ENCODE data around the gene GIN1. TPM values are rescaled to one million over a fixed set of nuclear protein-coding genes. Genes with fewer than 3 reads are reported as not detected.

Gene GIN1
- total RNA-seq, 2 experiments from 2014 or later, result 9.8 to 11.7 TPM

DNA sequence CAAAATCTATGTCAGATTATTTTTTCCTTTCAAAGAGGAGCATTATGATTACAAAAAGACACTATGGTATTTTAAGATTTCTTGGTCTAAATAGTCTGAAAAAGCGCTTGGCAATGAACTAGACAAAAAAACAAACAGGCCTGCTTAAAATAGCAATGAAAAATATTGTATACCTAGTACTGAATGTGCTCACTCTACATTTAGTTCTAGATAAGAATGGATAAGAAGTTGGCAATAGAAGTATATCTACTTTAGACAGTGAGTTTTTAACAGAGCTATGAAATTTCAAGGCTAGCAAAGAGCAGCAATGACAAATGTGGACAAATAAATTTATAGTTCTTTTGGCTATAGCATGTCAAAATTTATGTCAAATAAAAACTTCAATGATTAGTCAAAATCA lies 26.2 kb downstream of the GIN1 start:
- CTCF ChIA-PET, result no interaction called here
- POLR2A ChIA-PET, result no interaction called here
- DNase-seq, result no peak
- peaks cover 26% of the 10 kb centered on the region for H3K36me3 Mint-ChIP-seq (ENCODE audit: low read depth)
- no peak overlapping the region for H3K27ac Mint-ChIP-seq
- TF ChIP-seq, protein P1, sequence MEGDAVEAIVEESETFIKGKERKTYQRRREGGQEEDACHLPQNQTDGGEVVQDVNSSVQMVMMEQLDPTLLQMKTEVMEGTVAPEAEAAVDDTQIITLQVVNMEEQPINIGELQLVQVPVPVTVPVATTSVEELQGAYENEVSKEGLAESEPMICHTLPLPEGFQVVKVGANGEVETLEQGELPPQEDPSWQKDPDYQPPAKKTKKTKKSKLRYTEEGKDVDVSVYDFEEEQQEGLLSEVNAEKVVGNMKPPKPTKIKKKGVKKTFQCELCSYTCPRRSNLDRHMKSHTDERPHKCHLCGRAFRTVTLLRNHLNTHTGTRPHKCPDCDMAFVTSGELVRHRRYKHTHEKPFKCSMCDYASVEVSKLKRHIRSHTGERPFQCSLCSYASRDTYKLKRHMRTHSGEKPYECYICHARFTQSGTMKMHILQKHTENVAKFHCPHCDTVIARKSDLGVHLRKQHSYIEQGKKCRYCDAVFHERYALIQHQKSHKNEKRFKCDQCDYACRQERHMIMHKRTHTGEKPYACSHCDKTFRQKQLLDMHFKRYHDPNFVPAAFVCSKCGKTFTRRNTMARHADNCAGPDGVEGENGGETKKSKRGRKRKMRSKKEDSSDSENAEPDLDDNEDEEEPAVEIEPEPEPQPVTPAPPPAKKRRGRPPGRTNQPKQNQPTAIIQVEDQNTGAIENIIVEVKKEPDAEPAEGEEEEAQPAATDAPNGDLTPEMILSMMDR (IDR thresholded peaks at IDR 0.05), result no peak
- H3K4me1 Mint-ChIP-seq (ENCODE audit: low read depth), result no peaks in the 10 kb centered on the region
- H3K27me3 Mint-ChIP-seq, result no peaks in the 10 kb centered on the region
- intact Hi-C loops (cut with micrococcal nuclease), result no loop called here
- no peaks in the 10 kb centered on the region for H3K9me3 Mint-ChIP-seq
- ATAC-seq, result no peak
- H3K4me3 Mint-ChIP-seq, result no peak overlapping the region

DNA sequence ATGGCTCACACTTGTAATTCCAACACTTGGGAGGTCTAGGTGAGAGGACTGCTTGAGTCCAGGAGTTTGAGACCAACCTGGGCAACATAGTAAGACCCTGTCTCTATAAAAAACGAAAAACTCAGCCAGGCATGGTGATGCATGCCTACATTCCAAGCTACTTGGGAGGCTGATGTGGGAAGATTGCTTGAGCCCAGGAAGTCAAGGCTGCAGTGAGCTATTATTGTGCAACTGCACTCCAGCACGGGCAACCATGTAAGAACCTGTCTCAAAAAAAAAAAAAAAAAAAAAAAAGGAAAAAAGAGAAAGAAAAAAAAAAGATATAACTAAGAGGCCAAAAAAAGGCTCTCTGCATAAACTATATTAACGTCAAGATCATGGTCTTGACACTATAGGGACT lies 27.3 kb downstream of the GIN1 start:
- Mint-ChIP-seq H3K36me3 (ENCODE audit: low read depth) (peaks cover 33% of the 10 kb centered on the region), H3K9me3 (no peaks in the 10 kb centered on the region), H3K4me1 (ENCODE audit: low read depth) (no peaks in the 10 kb centered on the region), H3K27ac (no peak overlapping the region), H3K4me3 (no peak overlapping the region), H3K27me3 (no peaks in the 10 kb centered on the region)
- ChIA-PET CTCF (no interaction called here), POLR2A (no interaction called here)
- TF ChIP-seq, protein P1 (IDR thresholded peaks at IDR 0.05), result no peak
- no peak for DNase-seq
- intact Hi-C loops (cut with micrococcal nuclease), result no loop called here
- no peak for ATAC-seq

DNA sequence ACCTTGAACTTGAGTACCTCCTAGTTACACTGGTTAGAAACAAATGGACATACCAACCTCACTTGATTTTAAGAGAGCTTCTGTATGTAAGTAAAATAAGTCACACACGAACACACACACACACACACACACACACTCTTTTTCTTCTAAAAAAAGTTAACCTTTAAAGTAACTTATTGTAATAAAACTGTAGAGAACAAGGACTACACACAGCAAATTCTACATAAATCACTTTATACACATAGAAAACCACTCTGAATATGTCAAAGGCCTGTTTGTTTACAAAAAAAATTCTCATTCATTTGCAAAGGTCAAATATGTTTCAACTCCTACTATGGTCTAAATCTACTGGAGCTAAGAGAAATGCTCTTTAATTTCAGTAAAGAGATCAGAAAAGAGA lies 29.1 kb downstream of the GIN1 start:
- Mint-ChIP-seq H3K27ac (no peak overlapping the region), H3K36me3 (ENCODE audit: low read depth) (peaks cover 38% of the 10 kb centered on the region), H3K4me3 (no peak overlapping the region), H3K27me3 (no peaks in the 10 kb centered on the region), H3K4me1 (ENCODE audit: low read depth) (no peaks in the 10 kb centered on the region), H3K9me3 (peaks cover 6% of the 10 kb centered on the region)
- TF ChIP-seq, protein P1 (IDR thresholded peaks at IDR 0.05), result no peak
- DNase-seq (no peak), ATAC-seq (no peak)
- ChIA-PET CTCF (interaction anchor here (0.8 to 1.1 kb wide), 2 partner anchors 16 to 48 kb away, joined by 3 to 4 read pairs; no protein-coding TSS in a partner anchor), POLR2A (interaction anchor here (0.6 kb wide), 1 partner anchor 12 kb away, joined by 3 read pairs; no protein-coding TSS in a partner anchor)
- intact Hi-C loops (cut with micrococcal nuclease), result no loop called here

DNA sequence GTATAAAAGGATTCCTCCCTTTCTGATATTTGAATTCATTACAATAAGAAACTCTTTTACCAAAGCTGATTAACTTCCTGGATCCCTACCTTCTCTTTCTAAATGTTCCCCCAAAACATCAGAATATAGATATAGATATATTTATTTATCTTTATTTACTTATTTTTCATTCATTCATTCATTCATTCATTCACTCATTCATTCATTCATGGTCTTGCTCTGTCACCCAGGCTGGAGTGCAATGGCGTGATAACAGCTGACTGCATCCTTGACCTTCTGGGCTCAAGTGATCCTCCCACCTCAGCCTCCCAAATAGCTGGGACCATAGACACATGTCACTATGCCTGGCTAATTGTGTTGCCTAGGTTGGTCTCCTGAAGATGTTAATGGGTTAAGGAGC lies 30.7 kb downstream of the GIN1 start:
- no peak for ATAC-seq
- no peak overlapping the region for H3K4me3 Mint-ChIP-seq
- CTCF ChIA-PET, result no interaction called here
- H3K4me1 Mint-ChIP-seq (ENCODE audit: low read depth), result no peaks in the 10 kb centered on the region
- H3K27ac Mint-ChIP-seq, result no peak overlapping the region
- TF ChIP-seq, protein P1 (IDR thresholded peaks at IDR 0.05), result no peak
- no peak for DNase-seq
- intact Hi-C loops (cut with micrococcal nuclease), result no loop called here
- H3K9me3 Mint-ChIP-seq, result peaks cover 13% of the 10 kb centered on the region
- no peaks in the 10 kb centered on the region for H3K27me3 Mint-ChIP-seq
- POLR2A ChIA-PET, result interaction anchor here (0.6 kb wide), 1 partner anchor 1620 kb away, joined by 5 read pairs; no protein-coding TSS in a partner anchor
- H3K36me3 Mint-ChIP-seq (ENCODE audit: low read depth), result peaks cover 51% of the 10 kb centered on the region

DNA sequence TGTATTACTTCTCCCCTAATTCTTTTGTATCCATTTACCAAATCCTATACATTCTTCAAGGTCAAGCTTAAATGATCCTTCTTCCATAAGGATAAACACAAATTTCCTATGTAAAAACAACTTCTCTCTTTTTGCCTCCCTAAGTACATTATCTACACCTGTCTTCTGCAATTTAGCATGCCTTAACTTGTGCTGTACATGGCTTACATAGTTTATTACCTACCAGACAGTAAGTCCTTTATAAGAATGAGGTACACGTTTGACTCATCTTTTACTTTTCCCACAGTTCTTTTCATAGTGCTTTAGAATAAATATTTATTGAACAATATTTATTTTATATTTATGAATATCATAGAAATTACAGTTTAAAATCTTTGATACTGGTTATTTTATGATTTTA lies 33.4 kb downstream of the GIN1 start:
- Mint-ChIP-seq H3K27ac (no peak overlapping the region), H3K27me3 (no peaks in the 10 kb centered on the region), H3K9me3 (peaks cover 33% of the 10 kb centered on the region), H3K36me3 (ENCODE audit: low read depth) (peaks cover 45% of the 10 kb centered on the region), H3K4me1 (ENCODE audit: low read depth) (no peaks in the 10 kb centered on the region), H3K4me3 (no peak overlapping the region)
- DNase-seq, result no peak
- TF ChIP-seq, protein P1 (IDR thresholded peaks at IDR 0.05), result no peak
- ATAC-seq, result no peak
- POLR2A ChIA-PET, result no interaction called here
- intact Hi-C loops (cut with micrococcal nuclease), result no loop called here
- CTCF ChIA-PET, result no interaction called here

All from activated CD8-positive, alpha-beta T cell treated with anti-CD3 and anti-CD28 coated beads for 36 hours (primary cell).